ENCODE data around the gene ADAMTS15. TPM values are rescaled to one million over a fixed set of nuclear protein-coding genes. Genes with fewer than 3 reads are reported as not detected.

Gene ADAMTS15
- total RNA-seq, 1 donor from 2014 or later, result not detected

- peaks cover 2% of the 10 kb centered on the region for H3K27me3 Mint-ChIP-seq (ENCODE audit: insufficient read depth)
- H3K9me3 Mint-ChIP-seq, result no peaks in the 10 kb centered on the region
- intact Hi-C loops (cut with micrococcal nuclease), result no loop called here
- H3K36me3 Mint-ChIP-seq (ENCODE audit: low read depth), result no peaks in the 10 kb centered on the region
- H3K4me1 Mint-ChIP-seq (ENCODE audit: low read depth), result no peaks in the 10 kb centered on the region
- no peak for DNase-seq (ENCODE audit: low spot score)
- H3K27ac Mint-ChIP-seq, result no peak overlapping the region
- H3K4me3 Mint-ChIP-seq, result no peak overlapping the region
Observed at GRCh38 chr11:130523609-130524008, 75.2 kb downstream of the ADAMTS15 start.

- H3K36me3 Mint-ChIP-seq (ENCODE audit: low read depth), result no peaks in the 10 kb centered on the region
- H3K27me3 Mint-ChIP-seq (ENCODE audit: insufficient read depth), result peaks cover 2% of the 10 kb centered on the region
- intact Hi-C loops (cut with micrococcal nuclease), result no loop called here
- no peaks in the 10 kb centered on the region for H3K4me1 Mint-ChIP-seq (ENCODE audit: low read depth)
- H3K27ac Mint-ChIP-seq, result no peak overlapping the region
- no peak overlapping the region for H3K4me3 Mint-ChIP-seq
- DNase-seq (ENCODE audit: low spot score), result no peak
- no peaks in the 10 kb centered on the region for H3K9me3 Mint-ChIP-seq
Observed at GRCh38 chr11:130524132-130524790, 75.8 kb downstream of the ADAMTS15 start.

GRCh38 chr11:130525307-130525706 is 76.9 kb downstream of the ADAMTS15 start:
- intact Hi-C loops (cut with micrococcal nuclease), result no loop called here
- Mint-ChIP-seq H3K4me1 (ENCODE audit: low read depth) (no peaks in the 10 kb centered on the region), H3K27ac (no peak overlapping the region), H3K9me3 (no peaks in the 10 kb centered on the region), H3K27me3 (ENCODE audit: insufficient read depth) (peaks cover 3% of the 10 kb centered on the region), H3K4me3 (no peak overlapping the region), H3K36me3 (ENCODE audit: low read depth) (no peaks in the 10 kb centered on the region)
- DNase-seq (ENCODE audit: low spot score), result no peak

Other genes starting within 250 kb of the ADAMTS15 start
- 32.9 and 33.0 TPM in 2 replicates for gene ZBTB44, start 133.7 kb upstream of the ADAMTS15 start, total RNA-seq
- not detected in 2 replicates for gene ADAMTS8, start 20.0 kb upstream of the ADAMTS15 start, total RNA-seq

All from activated T-helper 1 cell treated with anti-CD3 and anti-CD28 coated beads, Interleukin-12 subunit alpha, Interleukin-12 subunit beta, Interleukin-2, Interleukin-4 antibody, amounts not matched to agents 30 ng/mL and 10 ng/mL and 1 ng/mL, durations not matched to agents 14 hours and 24 hours and 36 hours (primary cell).